HFF-Myc (cell line): ENCODE results near the gene RNF217.

Experiments used
- DNase-seq: peaks from one replicate; pipeline ENCODE4 v3.0.0-alpha.2; 2011; ENCODE audit warnings: low read depth; ENCODE audit errors: extremely low read depth
- H3K4me3 ChIP-seq: replicated peaks from 2 replicates; pipeline ENCODE4 v1.5.1; 2011; ENCODE audit warnings: low read depth, mild to moderate bottlenecking, control low read depth, low read length
- CTCF ChIP-seq: IDR thresholded peaks from 2 replicates; pipeline ENCODE4 v1.5.1; 2012; ENCODE audit warnings: mild to moderate bottlenecking, low read depth, low read length, control low read depth; ENCODE audit errors: missing control alignments

The RNF217 gene

GRCh38 chr6:125002406-125002741 lies 40.1 kb downstream of the RNF217 start:
- DNase-seq: no peak
- H3K4me3 ChIP-seq: no peak overlapping the region
- TF ChIP-seq CTCF: no peak

- no peak for TF ChIP-seq CTCF
- DNase-seq: no peak
- H3K4me3 ChIP-seq: no peak overlapping the region
These were observed 40.8 kb downstream of the RNF217 start for GRCh38 chr6:125003070-125003469.

GRCh38 chr6:125004198-125004597 lies 42.0 kb downstream of the RNF217 start:
- DNase-seq: no peak
- TF ChIP-seq CTCF: no peak
- no peak overlapping the region for H3K4me3 ChIP-seq

DNA sequence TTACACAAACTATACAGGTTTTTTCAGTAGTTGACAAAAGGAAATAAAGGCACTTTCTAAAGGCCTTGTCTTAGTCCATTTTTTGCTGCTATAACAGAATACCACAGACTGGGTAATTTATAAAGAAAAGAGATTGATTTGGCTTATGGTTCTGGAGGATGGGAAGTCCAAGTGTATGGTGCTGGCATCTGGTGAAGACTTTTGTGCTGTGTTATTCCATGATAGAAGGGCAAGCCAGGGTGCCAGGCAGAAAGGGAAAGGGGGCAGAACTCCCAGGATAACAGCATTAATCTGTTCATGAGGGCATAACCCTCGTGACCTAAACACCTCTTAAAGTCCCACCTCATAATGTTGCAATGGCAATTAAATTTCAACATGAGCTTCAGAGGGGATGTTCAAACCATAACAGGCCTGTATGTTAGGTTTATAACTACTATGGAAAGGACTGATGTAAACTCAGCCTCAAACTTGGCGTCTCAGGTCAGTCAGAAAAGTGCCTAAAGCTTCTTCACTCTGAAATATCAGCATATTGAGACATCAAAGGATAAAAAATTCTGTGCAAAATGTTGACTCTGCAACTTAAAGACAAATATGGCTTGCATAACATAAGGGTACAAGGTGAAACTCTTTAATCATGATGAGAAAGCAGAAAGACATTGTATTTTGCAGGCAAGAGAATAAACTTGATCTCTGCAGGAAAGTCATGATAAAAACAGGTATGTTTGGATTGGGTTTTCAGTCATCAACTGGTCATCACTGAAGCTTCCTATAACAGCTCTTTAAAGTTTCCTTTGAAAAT lies 42.8 kb downstream of the RNF217 start:
- no peak for DNase-seq
- TF ChIP-seq CTCF: no peak
- H3K4me3 ChIP-seq: no peak overlapping the region

- no peak for DNase-seq
- no peak overlapping the region for H3K4me3 ChIP-seq
- no peak for TF ChIP-seq CTCF
These were observed 46.0 kb downstream of the RNF217 start for GRCh38 chr6:125008261-125008703.

- H3K4me3 ChIP-seq: no peak overlapping the region
- no peak for TF ChIP-seq CTCF
- no peak for DNase-seq
These were observed 46.7 kb downstream of the RNF217 start for GRCh38 chr6:125008957-125009356.

GRCh38 chr6:125009578-125009977 lies 47.3 kb downstream of the RNF217 start:
- no peak overlapping the region for H3K4me3 ChIP-seq
- DNase-seq: no peak
- no peak for TF ChIP-seq CTCF
